Suprapubic skin (tissue), 3 donors: ENCODE data around the gene SBK2.

Experiments
- CTCF ChIP-seq, 2 donors: fragments of 200-600 bp in 1 of 2; fragments of 450-650 bp in 1 of 2; sonication (generic) in 1 of 2; IDR thresholded peaks; one replicate each; pipeline ENCODE4 v1.5.1; 2016 to 2019; ENCODE audit warnings: antibody characterized with exemption in 2 of 2, mild to moderate bottlenecking in 1 of 2, moderate library complexity in 1 of 2
- EP300 ChIP-seq: sonication (generic); formaldehyde crosslinking; IDR thresholded peaks from one replicate; pipeline ENCODE4 v1.6.1; 2017; ENCODE audit warnings: antibody characterized with exemption

DNA sequence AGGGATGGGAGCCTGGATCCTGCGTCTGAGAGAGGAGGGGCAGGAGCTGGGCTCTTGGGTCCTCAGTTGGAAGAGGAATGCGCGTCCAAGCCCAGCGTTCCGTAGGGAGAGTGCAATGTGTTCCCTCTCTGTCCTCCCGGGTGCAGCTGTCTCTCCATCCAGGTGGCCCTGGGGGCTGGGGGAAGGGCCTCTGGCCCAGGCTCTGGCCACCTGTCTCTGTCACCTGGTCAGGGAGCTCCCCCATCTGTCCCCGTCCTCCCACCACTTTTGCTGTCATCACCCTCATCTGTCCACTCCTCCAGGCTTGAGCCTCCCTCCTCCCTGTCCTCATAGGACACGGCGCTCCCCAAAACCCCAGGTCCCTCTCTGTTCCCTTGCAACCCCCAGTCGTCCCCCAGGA lies 3.7 kb upstream of the SBK2 start:
- TF ChIP-seq CTCF (IDR thresholded peaks at IDR 0.05), result no peak
- no peak for TF ChIP-seq EP300
